ENCODE data around the gene ECD.

ECD gene

GRCh38 chr10:73096041-73096448, 71.8 kb downstream of the ECD start:
- DNase-seq, result no peak

- DNase-seq, result no peak
Measured at GRCh38 chr10:73095481-73096021, 72.3 kb downstream of the ECD start.

DNA sequence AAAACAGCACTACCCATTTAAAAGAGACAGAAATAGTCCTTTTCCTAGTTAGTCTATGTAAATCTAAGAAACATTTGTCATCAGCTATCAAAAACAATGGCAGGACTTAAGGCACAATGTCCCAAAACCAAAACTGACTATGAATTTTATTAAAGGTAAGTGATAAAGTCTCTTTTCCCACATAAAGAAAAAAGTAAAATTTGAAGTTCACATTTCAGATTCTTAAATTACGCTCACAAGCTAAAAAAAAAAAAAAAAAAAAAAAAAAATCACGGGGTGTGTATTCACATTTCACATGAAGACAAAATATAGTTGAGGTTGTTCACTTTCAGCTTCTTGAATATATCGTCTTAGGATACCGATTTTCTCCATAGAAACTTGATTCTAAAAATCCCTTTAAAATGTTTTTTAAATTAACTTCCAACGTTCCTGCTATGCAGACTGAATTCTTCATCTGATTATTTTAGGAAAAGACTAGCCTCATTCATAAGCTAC, 72.8 kb downstream of the ECD start:
- DNase-seq, result no peak

DNA sequence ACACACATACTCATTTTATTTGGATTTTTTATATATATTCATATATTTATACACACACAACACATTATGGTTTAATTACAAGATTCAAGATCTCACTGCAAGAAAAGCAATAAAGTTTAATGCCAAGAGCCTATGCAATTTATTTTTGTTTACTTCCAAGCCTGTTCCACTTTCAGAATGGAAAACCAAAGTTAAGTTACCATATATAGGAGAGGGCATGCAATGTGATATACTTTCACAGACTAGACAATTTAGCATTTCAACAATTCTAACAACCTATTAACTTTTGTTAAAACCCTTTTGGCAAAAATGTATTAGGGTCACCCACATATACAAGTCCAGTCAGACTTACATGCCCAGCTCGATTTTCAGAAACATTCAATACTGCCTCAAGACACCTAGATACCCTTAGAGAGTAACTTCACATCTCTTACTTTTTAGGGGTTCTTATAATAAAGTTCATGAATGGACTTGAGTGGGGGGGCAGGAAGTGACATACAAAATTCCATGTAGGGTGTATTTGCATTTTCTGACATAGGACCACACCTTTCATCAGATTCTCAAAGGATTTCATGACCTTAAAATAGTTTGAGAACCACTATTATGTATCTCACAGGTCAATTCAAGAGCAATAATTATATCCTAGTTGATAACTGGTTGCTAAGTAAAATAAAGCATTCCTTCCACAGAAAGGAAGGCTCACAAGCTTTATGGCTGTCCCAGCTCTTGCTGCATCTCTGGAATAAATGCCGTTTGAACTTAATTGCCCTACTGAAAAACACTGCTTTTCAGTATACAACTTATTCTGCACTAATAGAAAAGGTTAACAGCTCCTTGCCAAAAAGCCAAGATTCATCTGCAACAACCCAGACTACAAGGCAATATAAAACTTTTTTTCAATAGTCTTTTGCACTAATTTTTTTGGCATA, 73.6 kb downstream of the ECD start:
- no peak for DNase-seq

GRCh38 chr10:73092830-73093229, 75.0 kb downstream of the ECD start:
- DNase-seq, result no peak

DNA sequence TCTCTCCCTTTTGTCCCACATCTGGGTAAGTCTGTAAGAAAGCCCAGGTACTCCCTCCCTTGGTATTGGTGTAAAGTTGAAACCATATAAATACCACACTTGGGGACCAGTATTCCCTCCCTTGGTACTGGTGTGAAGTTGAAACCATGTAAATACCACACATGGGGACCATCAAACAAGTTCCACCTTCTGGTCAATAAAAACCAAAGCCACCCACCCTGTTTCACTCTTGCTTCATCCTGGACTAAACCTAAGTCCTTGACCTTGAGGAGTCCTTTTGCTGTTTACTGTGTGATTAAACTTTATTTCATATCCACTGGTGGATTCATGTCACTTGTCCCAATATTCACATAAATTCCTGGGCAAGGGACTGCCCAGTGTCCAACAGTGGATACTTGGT, 79.5 kb downstream of the ECD start:
- DNase-seq, result no peak

DNA sequence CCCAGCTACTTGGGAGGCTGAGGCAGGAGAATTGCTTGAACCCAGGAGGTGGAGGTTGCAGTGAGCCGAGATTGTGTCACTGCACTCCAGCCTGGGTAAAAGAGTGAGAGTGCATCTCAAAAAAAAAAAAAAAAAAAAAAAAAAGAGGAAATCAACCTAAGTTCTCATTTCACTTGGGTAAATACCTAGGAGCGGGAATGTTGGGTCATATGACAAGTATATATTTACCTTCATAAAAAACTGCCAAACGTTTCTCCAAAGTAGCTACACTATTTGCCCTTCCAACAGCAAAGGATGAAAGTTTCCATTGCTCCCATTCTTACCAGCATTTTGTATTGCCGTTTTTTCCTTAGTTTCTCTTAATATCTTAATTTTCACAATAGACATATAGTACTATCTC, 81.0 kb downstream of the ECD start:
- no peak for DNase-seq

DNA sequence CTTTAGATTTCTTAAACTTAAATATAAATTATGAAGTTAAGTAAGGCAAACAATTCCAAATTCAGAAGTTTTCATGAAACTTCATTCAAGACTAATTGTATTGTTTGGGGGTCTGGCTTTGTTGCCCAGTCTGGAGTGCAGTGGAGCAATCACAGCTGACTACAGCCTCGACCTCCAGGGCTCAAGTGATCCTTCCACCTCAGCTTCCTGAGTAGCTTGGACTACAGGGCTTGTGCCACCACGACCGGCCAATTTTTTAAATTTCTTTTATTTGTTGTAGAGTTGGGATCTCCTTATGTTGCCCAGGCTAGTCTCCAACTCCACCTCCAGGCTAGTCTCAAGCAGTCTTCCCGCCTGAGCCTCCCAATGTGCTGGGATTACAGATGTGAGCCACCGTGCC, 83.6 kb downstream of the ECD start:
- DNase-seq, result no peak

All from cortex of kidney (tissue), 1 donor.